Activated CD4-positive, alpha-beta T cell treated with anti-CD3 and anti-CD28 coated beads, Interleukin-2, amount 50 U/mL, for 48 hours (primary cell): ENCODE results near the gene ZNF664.

Experiments
- DNase-seq, 2 experiments: peaks; one replicate each; pipeline ENCODE4 v3.0.0-alpha.2; 2020

The ZNF664 gene

DNA sequence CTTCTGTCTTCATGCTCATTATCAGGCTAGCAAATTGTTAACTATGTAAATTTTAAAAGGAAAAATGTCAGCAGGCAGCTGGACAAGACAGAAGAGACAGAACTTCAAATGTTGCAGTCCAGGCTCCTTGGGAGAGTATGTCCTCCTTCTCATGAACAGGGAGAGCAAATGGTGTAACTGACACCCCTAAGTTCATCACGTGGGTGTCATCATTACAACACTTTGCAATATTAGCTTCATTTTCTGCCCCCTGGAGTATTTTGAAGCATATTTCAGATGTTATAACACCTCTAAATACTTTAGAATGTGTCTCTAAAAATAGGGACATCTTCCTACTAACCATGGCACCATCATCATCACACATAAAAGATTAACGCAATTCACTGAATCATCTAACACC, 62.1 kb downstream of the ZNF664 start:
- DNase-seq, result no peak

DNA sequence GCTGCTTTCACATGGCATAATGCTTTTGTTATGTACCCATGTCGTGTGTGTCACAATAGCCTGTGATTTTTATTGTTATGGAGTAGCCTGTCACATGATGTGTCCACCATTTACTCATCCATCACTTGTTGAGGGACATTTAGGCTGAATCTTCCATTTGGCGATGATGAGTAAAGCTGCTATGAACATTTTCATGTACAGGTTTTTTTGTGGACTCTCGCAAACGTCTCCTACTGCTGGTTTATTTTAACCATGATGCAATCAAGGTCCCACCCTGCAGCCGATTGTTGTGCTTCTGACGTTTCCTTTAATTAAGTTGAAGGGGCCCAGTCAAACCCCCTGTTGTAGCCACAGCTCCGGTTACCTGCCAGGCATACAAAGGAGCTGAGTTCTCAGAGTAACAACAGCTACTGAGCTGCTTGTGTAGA, 63.2 kb downstream of the ZNF664 start:
- no peak for DNase-seq

DNA sequence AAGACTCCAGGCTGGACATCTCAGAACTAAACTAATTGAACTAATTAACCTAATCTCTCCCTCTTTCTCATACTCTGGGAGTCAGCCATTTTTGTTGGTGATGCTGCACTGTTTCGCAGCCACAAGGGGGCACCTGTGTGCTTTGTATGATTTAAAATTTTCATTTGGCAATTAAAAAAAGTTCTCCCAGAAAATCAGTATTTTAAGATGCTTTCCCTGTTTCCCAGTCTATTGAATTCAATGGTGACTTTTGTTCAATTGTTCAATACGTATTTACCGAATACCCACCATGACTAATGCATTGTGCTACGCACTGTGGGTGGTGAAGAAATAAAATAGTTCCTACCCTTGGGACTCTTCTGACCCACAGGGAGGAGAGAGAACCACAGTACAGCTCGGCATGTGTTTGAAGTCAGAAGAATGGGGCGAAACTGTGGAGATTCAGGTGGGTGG, 63.7 kb downstream of the ZNF664 start:
- DNase-seq, result peak; percentile 30 to 53

DNA sequence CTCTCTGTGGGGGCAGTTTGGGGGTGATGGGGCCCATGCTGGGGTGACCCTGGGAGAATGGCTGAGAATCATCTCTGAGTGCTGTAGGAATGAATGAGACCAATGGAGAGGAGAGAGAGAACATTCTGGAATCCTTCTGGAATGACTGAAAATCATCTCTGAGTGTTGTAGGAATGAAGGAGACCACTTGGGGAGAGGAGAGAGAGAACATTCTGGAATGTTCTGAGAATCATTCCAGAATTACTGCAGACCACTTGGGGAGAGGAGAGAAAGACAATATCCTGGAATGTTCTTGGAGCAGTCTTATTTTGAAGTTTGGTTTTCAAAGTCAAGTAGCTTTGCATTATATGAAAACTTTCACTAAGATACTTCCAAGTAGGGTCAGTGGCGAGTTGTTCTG, 64.3 kb downstream of the ZNF664 start:
- no peak for DNase-seq

DNA sequence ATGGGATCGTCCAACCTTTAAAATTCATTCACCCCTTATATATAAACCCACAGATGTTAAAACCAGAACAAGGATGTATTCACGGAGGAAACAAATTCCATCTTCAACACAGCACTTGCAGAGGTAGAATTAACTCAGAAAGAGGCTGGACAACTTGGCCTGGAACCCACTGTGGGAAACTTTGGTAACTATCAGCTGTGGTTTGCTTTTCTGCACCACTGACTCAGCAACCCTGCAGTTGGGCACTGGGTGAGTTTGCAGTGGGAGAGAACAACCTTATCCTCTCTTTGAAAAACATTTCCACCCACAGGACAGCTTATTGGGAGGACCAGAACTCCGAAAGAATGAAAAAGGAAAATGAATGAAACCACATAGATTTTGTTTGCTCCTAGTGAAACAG, 66.3 kb downstream of the ZNF664 start:
- no peak for DNase-seq

DNA sequence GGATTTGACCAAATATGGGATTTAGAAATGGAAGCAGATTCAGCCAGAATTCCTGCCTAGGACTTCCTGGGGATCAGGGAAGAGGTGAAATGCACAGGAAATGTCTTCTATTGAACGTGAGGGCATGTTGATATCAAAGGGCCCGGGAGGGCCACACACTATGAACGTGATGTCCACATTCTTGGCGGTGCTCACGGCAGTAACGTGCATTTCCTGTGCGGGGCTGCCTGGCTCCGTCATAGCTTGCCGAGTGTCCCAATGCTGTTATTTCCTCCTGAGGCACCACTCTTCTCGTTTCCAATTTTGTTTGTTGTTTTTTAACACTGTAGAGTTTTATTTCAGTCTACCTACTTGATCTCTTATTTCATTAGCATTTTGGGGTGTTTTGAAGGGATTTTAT, 67.3 kb downstream of the ZNF664 start:
- DNase-seq, result no peak

DNA sequence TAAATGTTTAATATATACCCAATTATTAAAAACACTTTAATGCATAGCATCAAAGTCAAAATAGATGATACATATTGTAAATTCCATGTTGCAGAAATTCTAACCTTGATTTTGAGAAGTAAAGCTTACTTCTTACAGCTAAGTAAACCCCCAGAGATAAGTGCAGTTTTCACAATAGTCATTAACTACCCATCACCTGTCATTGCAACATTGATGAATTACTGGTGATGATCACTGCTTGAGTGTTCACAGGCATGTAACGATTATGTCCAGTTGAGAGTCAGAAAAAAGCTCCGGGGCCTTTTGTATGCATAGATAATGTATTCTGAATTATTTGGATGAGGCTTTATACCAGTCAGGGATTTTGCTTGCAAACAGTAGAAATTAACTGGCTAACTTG, 67.7 kb downstream of the ZNF664 start:
- DNase-seq, result no peak

DNA sequence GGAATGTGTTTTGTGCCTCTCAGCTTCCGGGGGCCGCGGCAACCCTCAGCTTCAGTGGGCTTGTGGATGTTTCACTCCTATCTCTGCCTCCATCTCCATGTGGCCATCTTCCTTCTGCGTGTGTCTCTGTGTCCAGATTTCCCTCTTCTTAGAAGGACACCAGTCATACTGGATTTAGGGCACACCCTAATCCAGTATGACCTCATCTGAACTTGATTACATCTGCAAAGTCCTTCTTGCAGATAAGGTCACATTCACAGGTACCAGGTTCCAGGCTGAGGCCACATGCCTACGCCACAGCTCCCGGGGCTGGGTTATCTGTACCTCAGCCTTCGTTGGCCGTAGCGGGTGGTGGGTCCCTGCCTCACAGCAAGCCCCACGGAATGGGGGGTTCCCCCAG, 68.9 kb downstream of the ZNF664 start:
- DNase-seq, result no peak

DNA sequence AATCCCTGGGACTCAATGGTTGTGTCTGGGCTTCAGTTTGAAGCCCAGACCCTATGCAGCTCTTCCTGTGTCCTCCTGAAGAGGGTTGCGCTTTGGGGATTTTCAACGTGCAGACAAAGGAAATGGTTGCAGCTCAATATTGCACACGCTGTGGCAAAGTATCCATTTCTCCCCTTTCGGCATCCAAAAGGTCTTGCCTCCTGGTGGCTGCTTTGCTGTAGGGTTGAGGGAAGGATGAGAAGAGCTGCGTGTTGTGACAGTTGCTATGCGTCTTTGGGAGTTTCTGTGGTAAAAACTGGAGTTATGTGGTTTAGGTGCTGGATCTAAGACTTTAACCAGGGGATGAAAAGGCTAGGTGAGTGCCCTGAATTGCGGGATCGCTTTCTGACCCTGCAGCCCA, 71.0 kb downstream of the ZNF664 start:
- no peak for DNase-seq

DNA sequence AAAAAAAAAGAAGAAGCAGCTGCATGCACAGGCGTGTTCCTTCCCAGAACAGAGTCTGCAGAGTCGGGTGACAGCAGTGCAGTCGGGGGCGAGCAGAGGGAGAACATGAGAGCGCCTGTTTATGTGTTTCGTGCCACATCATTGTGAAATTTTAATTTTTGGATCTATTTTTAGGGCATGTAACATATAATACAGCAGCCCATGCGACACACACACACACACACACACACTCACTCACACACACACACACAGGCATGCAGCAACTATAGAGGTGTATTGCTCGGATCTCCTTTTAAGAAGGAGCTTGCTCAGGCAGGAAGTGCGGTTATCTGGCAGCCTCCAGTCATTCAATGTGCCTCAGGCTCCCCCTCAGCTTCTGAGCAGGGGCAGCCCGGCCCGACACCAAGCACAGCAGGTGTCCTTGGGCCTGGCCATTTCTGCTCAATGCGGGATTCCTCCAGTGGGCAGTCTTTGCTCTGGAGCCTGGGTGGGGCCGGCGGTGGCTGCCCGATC, 71.8 kb downstream of the ZNF664 start:
- DNase-seq, result no peak

DNA sequence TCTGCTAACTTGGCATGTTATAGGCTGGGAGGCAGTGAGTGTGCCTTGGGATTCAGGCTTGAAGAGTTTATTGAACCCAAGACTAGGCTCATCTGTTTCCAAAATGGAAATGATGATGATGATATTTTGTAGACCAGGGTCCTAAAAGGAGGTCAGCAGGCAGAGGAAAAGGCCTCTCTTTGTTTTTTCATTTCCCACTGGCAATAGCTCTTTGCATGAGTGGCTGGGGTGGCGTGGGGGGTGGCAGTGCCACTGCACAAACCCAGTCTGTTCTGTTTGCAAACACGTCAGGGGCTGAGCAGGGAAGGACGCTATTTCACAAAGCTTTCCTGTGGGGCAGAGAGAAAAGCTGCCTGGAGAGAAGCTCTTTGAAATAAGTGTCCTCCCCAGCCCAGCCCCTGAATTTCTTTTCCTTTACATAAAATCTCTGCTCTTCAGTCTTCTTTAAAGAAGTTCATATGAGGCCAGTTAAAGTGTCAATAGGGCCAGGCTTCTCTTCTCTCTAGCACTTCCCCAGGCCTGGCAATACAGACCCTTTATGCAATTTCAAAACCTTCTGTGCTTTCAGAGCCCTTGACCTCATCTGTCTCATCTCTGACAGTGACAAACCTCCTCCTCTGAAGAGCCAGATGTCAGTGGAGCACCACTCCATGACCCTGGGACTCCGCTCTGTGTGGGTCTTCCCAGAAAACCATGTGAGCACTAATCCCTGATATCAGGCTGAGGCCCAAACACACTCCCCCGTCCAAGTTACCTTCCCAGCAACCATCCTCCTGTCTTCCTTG, 72.8 kb downstream of the ZNF664 start:
- no peak for DNase-seq

DNA sequence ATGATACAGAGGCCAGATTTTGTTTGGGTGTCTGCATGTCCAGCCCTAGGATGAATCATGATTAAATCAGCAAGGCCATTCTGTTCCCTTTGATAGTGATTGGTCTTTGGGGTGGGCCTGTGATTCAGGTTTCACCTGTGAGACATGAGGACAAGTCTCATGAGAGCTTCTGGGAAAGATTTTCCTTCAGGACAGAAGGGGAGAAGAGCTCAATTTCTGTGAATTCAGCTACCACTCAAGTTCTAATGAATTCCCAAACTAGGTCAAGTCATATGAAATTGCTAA, 73.4 kb downstream of the ZNF664 start:
- DNase-seq, result no peak

DNA sequence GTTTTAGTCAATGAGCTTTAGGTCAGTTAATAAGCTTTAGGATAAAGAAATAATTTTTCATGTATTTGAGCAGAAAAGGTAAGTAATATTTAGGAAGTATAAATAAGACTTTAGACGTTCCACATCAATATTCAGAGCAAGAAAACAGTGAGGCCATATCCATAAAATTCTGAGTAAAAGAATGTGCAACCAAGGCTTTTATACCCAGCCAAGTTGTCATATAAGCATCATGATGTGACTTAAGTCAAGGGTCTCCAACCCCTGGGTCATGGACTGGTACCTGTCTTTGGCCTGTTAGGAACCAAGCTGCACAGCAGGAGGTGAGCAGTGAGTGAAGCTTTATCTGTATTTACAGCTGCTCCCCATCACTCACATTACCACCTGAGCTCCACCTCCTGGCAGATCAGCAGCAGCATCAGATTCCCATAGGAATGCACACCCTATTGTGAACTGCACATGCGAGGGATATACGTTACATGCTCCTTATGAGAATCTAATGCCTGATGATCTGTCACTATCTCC, 74.1 kb downstream of the ZNF664 start:
- no peak for DNase-seq

DNA sequence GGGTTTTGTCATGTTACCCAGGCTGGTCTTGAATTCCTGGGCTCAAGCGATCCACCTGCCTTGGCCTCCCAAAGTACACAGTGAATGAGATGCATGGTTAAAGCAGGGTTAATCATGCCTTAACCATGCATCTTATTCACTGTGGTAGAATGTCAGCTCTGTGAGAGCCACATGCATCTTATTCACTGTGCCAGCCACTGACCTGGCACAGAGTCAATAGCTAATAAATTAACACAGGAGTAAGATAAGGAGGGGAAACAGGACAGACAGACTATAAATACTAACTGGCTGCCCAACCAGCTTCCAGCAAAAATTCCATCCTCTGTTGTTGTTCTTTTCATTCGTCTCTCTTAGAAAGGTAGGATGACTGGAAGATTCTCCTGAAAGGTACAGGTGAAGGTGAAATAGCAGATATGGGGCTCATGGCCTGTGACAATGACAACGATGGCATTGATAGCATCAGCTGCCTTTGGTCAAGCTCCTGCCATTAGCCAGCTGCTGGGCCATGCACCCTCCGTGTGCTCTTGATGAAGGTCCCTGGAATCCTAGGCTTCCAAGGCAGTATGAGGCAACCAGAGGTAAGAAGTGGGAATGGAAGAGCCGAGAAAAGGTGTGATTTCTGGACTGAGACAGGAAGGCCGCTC, 76.6 kb downstream of the ZNF664 start:
- DNase-seq, result no peak

DNA sequence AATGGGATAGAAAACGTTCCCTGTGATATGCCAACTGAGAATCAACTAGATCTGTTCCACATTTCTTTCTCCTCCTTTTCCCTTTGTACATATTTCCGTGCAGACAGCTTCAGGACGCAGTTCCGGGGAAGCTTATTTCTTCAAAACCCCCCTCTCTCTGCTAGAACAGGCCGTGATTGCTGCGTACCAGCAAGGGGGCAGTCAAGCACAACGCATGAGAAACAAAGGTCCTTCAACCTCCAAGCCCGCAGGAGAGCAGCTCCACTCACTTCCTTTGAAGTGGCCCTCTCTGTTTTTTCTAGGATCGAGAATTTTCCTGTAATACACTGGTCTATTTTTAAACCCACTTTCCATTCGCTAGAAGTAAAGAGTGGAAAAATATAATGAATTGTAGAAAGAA, 80.8 kb downstream of the ZNF664 start:
- DNase-seq, result no peak

DNA sequence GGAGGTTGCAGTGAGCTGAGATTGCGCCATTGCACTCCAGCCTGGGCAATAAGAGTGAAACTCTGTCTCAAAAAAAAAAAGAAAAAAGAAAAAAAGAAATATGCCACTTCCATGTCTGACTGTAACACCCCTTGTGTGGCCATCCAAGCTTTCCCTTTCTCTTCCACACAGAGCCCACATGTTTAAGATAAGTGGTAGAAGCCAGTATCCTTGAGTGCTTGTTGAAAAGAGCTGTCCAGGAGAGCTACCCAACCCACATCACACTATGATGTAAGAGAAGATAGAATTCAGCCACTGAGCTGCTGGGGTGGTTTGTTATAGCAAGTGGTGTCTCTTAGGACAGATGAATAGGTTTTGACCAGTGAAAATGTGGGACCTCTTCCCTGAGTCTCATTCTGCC, 82.1 kb downstream of the ZNF664 start:
- DNase-seq, result no peak

DNA sequence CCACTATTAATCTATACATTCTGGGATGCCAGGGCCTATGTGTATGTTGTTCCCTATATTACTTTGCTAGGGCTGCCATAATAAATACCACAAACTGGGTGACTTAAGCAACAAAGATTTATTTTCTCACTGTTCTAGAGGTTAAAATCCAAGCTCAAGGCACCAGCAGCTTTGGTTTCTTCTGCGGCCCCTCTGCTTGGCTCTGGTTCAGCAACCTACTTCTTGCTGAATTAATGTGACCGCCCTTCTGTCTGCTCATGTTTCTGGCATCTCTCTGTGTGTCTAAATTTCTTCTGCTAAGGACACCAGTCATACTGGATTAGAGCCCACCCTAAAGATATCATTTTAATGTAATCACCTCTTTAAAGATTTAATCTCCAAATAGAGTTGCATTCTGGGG, 84.7 kb downstream of the ZNF664 start:
- no peak for DNase-seq

DNA sequence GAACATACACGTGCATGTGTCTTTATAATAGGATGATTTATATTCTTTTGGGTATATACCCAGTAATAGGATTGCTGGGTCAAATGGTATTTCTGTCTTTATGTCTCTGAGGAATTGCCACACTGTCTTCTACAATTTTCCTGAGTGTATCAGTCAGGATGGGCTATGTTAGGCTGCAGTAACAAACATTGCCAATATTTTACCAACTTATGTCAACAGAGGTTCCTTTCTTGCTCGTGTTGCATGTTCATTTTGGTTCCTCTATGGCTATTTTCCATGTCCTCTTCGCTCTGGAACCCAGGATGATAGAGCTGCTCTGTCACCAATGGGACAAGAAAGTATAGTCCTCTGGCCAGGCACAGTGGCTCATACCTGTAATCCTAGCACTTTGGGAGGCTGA, 86.7 kb downstream of the ZNF664 start:
- DNase-seq, result no peak
